Measurements from ENCODE around the gene NLRP14.

The NLRP14 gene

DNA sequence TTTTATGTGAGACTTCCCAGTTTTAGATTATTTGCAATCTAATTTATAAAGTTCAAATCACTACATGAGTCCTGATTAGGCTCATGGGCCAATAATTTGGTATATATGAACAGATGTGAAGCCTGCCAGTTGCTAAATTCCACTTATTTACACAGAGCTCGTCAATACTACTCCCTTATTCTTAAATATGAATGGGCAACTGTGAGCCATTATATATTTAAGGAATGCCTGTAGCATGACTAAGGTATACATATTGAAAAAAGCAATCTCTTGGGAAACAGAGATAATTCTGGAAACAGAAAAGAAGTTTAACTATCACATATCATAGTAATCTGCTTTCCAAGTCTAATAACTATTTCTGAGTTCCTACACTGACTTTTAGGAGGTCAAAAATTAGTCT lies 95.5 kb downstream of the NLRP14 start:
- H3K4me3 ChIP-seq (ENCODE audit: low read depth, low read length): no peak overlapping the region
- DNase-seq (ENCODE audit: low read depth): no peak
- TF ChIP-seq, protein P1, sequence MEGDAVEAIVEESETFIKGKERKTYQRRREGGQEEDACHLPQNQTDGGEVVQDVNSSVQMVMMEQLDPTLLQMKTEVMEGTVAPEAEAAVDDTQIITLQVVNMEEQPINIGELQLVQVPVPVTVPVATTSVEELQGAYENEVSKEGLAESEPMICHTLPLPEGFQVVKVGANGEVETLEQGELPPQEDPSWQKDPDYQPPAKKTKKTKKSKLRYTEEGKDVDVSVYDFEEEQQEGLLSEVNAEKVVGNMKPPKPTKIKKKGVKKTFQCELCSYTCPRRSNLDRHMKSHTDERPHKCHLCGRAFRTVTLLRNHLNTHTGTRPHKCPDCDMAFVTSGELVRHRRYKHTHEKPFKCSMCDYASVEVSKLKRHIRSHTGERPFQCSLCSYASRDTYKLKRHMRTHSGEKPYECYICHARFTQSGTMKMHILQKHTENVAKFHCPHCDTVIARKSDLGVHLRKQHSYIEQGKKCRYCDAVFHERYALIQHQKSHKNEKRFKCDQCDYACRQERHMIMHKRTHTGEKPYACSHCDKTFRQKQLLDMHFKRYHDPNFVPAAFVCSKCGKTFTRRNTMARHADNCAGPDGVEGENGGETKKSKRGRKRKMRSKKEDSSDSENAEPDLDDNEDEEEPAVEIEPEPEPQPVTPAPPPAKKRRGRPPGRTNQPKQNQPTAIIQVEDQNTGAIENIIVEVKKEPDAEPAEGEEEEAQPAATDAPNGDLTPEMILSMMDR (IDR thresholded peaks at IDR 0.05; ENCODE audit: low read depth, low read length, missing control alignments): no peak

DNA sequence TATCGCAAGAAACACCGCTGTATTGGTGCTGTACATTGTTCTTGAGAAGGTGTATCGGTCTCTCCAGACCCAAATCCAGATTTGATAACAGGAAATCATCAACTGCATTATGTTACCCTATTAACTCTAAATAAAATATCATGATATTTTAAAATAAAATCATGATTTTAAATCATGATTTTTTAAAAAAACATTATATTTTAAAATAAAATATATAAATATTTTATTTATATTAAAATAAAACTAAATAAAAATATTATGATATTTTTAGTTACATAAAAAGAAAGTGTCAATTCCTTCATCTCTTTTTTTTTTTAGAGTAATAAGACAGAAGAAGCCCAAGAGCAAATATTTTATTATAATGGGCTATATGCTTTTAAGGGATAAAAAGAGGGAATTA lies 96.1 kb downstream of the NLRP14 start:
- TF ChIP-seq, protein P1 (IDR thresholded peaks at IDR 0.05; ENCODE audit: low read depth, low read length, missing control alignments): no peak
- no peak for DNase-seq (ENCODE audit: low read depth)
- no peak overlapping the region for H3K4me3 ChIP-seq (ENCODE audit: low read depth, low read length)
